ENCODE results near the gene SMG1.
"Not testable (repeated sequence)": the region's sequence is repeated elsewhere in the genome, so short reads cannot be mapped to it uniquely, and the experiment has no call there.

GRCh38 chr16:18757960-18758660 lies 168.1 kb downstream of the SMG1 start:
- TF ChIP-seq CTCF (conservative IDR thresholded peaks at IDR 0.05); EZH2 (IDR thresholded peaks at IDR 0.05; ENCODE audit: low read depth): not testable (repeated sequence)

Data from PC-9 (cell line).